Panc1 (cell line): ENCODE data around the gene TBC1D24. TPM values are rescaled to one million over a fixed set of nuclear protein-coding genes. Genes with fewer than 3 reads are reported as not detected.

Experiments
- ATAC-seq: fragments of 200-7000 bp; cut with Tn5 transposase; 2 replicates; pipeline ENCODE4 v1.9.1; 2020; ENCODE audit warnings: mild to moderate bottlenecking, moderate library complexity
- BruUV-seq: library from RNA; stranded (reverse); fragments of 400-500 nt; replicated peaks from 2 replicates; lab custom pipeline; 2021; lab: Mats Ljungman, UMichigan
- CTCF ChIA-PET: fragments of 300-600 bp; sonication (Branson Sonifier 250); formaldehyde crosslinking; loops from one replicate; lab custom pipeline; 2022; ENCODE audit warnings: antibody characterized with exemption; lab: Charles Lee
- POLR2A ChIA-PET: fragments of 300-600 bp; sonication (Branson Sonifier 250); formaldehyde crosslinking; loops from one replicate; lab custom pipeline; 2022; ENCODE audit warnings: antibody characterized with exemption; lab: Charles Lee
- DNase-seq: peaks from one replicate; pipeline ENCODE4 v3.0.0-alpha.2; 2010; ENCODE audit warnings: low read depth, low spot score
- H3K27ac ChIP-seq: 2 replicates; pipeline ENCODE4 v1.5.1; 2011; ENCODE audit warnings: mild to moderate bottlenecking, low read length, inconsistent platforms
- H3K27me3 ChIP-seq: fragments of 200-500 bp; sonication (Bioruptor generic); 2 replicates; pipeline ENCODE4 v1.6.0; 2014; ENCODE audit warnings: low read length, inconsistent platforms; ENCODE audit not compliant: control insufficient read depth, insufficient read depth
- H3K36me3 ChIP-seq: fragments of 200-500 bp; sonication (Bioruptor generic); 2 replicates; pipeline ENCODE4 v1.5.1; 2014; ENCODE audit warnings: inconsistent platforms, mild to moderate bottlenecking, low read length, moderate library complexity; ENCODE audit not compliant: control insufficient read depth, insufficient read depth
- H3K4me1 ChIP-seq: 2 replicates; pipeline ENCODE4 v1.5.1; 2011; ENCODE audit warnings: inconsistent platforms, mild to moderate bottlenecking, low read length, moderate library complexity; ENCODE audit not compliant: control insufficient read depth, insufficient read depth
- H3K4me3 ChIP-seq, 2 experiments: 2 replicates each; pipeline ENCODE4 v1.5.1; 2011 to 2012; ENCODE audit warnings: low read depth in 2 of 2, low read length in 2 of 2, mild to moderate bottlenecking in 2 of 2, inconsistent platforms in 1 of 2, moderate library complexity in 1 of 2
- H3K9me3 ChIP-seq: fragments of 200-500 bp; sonication (Bioruptor generic); 2 replicates; pipeline ENCODE4 v1.5.1; 2014; ENCODE audit warnings: low read depth, mild to moderate bottlenecking, inconsistent platforms, low read length, moderate library complexity; ENCODE audit not compliant: control insufficient read depth, insufficient read depth
- POLR2AphosphoS5 ChIP-seq: IDR thresholded peaks from 2 replicates; pipeline ENCODE4 v1.6.1; 2012; ENCODE audit warnings: mild to moderate bottlenecking, low read depth, low read length, moderate library complexity
- SIN3A ChIP-seq: IDR thresholded peaks from 2 replicates; pipeline ENCODE4 v1.6.1; 2012; ENCODE audit warnings: low read depth, mild to moderate bottlenecking, low read length, moderate library complexity, borderline replicate concordance; ENCODE audit not compliant: insufficient read depth
- TCF7L2 ChIP-seq: IDR thresholded peaks from 2 replicates; pipeline ENCODE4 v1.6.1; 2011; ENCODE audit warnings: mild to moderate bottlenecking, low read depth, low read length, inconsistent platforms
- in situ Hi-C: cut with HindIII; loops from 2 replicates; pipeline ENCODE4 v1.10.0; 2016; ENCODE audit warnings: low sequenced_read_pairs, low pct_unique_long_range_greater_than_20kb
- intact Hi-C: fragments of 100-400 bp; cut with micrococcal nuclease; formaldehyde crosslinking; loops from one replicate; pipeline ENCODE4 v1.10.0; 2022; ENCODE audit not compliant: unreplicated experiment
- total RNA-seq: library from RNA; stranded (reverse); gene quantifications from one replicate; pipeline ENCODE4 v1.2.1, GENCODE V29; 2021; ENCODE audit not compliant: unreplicated experiment
- TF ChIP-seq, protein P1 (sequence below), 2 experiments: IDR thresholded peaks; 2 replicates each; pipeline ENCODE4 v1.6.1; 2011 to 2012; ENCODE audit warnings: low read depth in 2 of 2, control low read depth in 1 of 2, low read length in 1 of 2, mild to moderate bottlenecking in 1 of 2, moderate library complexity in 1 of 2; ENCODE audit not compliant: insufficient read depth in 1 of 2
- TF ChIP-seq, protein P2 (sequence below): fragments of 450-650 bp; IDR thresholded peaks from 2 replicates; pipeline ENCODE4 v1.5.1; 2017; ENCODE audit warnings: mild to moderate bottlenecking

Gene TBC1D24
- total RNA-seq, 1 experiment from 2014 or later: 26.7 TPM

DNA sequence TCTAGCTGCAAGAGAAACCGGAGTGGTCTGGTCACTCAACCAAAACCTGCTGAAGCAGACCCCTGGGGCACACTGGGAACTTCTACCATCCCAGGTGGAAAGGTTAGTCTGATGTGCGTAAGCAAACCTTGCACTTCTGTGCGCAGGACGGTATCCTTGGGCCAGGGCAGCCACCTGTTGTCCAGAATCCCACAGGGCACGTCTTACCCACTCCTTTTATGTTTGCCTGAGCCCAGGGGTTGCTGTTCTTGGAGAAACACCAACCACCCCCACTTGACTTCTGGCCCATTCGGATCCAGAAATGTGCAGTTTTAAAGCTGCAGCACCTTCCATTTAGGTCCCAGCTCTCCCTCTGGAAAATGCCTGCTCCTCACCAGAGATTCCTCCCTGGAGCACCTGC lies 18.7 kb downstream of the TBC1D24 start:
- TF ChIP-seq POLR2AphosphoS5 (no peak), SIN3A (no peak), TCF7L2 (no peak)
- TF ChIP-seq, protein P1, sequence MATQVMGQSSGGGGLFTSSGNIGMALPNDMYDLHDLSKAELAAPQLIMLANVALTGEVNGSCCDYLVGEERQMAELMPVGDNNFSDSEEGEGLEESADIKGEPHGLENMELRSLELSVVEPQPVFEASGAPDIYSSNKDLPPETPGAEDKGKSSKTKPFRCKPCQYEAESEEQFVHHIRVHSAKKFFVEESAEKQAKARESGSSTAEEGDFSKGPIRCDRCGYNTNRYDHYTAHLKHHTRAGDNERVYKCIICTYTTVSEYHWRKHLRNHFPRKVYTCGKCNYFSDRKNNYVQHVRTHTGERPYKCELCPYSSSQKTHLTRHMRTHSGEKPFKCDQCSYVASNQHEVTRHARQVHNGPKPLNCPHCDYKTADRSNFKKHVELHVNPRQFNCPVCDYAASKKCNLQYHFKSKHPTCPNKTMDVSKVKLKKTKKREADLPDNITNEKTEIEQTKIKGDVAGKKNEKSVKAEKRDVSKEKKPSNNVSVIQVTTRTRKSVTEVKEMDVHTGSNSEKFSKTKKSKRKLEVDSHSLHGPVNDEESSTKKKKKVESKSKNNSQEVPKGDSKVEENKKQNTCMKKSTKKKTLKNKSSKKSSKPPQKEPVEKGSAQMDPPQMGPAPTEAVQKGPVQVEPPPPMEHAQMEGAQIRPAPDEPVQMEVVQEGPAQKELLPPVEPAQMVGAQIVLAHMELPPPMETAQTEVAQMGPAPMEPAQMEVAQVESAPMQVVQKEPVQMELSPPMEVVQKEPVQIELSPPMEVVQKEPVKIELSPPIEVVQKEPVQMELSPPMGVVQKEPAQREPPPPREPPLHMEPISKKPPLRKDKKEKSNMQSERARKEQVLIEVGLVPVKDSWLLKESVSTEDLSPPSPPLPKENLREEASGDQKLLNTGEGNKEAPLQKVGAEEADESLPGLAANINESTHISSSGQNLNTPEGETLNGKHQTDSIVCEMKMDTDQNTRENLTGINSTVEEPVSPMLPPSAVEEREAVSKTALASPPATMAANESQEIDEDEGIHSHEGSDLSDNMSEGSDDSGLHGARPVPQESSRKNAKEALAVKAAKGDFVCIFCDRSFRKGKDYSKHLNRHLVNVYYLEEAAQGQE (IDR thresholded peaks at IDR 0.05; ENCODE audit: insufficient read depth in 1 of 2, low read depth in 2 of 2, low read length in 1 of 2): no peak
- TF ChIP-seq, protein P2, sequence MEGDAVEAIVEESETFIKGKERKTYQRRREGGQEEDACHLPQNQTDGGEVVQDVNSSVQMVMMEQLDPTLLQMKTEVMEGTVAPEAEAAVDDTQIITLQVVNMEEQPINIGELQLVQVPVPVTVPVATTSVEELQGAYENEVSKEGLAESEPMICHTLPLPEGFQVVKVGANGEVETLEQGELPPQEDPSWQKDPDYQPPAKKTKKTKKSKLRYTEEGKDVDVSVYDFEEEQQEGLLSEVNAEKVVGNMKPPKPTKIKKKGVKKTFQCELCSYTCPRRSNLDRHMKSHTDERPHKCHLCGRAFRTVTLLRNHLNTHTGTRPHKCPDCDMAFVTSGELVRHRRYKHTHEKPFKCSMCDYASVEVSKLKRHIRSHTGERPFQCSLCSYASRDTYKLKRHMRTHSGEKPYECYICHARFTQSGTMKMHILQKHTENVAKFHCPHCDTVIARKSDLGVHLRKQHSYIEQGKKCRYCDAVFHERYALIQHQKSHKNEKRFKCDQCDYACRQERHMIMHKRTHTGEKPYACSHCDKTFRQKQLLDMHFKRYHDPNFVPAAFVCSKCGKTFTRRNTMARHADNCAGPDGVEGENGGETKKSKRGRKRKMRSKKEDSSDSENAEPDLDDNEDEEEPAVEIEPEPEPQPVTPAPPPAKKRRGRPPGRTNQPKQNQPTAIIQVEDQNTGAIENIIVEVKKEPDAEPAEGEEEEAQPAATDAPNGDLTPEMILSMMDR: no peak
- CTCF ChIA-PET: no interaction called here
- in situ Hi-C loops (no loop called here), intact Hi-C loops (no loop called here)
- ATAC-seq (no peak), DNase-seq (no peak)
- no peaks in the 10 kb centered on the region for H3K9me3 ChIP-seq
- H3K4me3 ChIP-seq: no peak overlapping the region
- H3K27me3 ChIP-seq: no peaks in the 10 kb centered on the region
- no peaks in the 10 kb centered on the region for H3K36me3 ChIP-seq
- no peaks in the 10 kb centered on the region for H3K4me1 ChIP-seq
- POLR2A ChIA-PET: no interaction called here
- H3K27ac ChIP-seq: no peak overlapping the region
- BruUV-seq: no TSS peak

DNA sequence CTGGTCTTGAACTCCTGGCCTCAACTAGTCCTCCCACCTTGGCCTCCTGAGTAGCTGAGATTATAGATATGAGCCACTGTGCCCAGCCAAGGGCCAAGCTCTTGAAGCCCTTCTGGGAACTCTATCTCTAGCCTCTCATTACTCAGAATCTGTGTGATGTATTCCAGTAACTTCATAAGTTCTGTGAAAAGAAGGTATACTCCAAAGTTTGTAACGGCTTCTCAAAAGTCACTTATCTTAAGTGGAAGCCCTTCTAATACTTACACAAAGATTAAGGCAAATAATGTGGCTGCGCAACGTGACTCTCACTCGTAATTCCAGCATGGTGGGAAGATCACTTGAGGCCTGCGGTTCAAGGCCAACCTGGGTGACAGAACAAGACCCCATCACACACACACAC lies 19.7 kb downstream of the TBC1D24 start:
- BruUV-seq: no TSS peak
- intact Hi-C loops (no loop called here), in situ Hi-C loops (no loop called here)

More for the DNA sequence above, 19.7 kb downstream of the TBC1D24 start:
- Histone ChIP-seq H3K27me3 (no peaks in the 10 kb centered on the region), H3K27ac (no peak overlapping the region), H3K4me3 (no peak overlapping the region), H3K9me3 (no peaks in the 10 kb centered on the region), H3K36me3 (no peaks in the 10 kb centered on the region), H3K4me1 (no peaks in the 10 kb centered on the region)
- CTCF ChIA-PET: no interaction called here
- ATAC-seq (no peak), DNase-seq (no peak)
- TF ChIP-seq, protein P1 (IDR thresholded peaks at IDR 0.05; ENCODE audit: insufficient read depth in 1 of 2, low read depth in 2 of 2, low read length in 1 of 2): no peak
- TF ChIP-seq, protein P2: no peak
- no peak for TF ChIP-seq POLR2AphosphoS5
- no peak for TF ChIP-seq TCF7L2
- TF ChIP-seq SIN3A: no peak
- POLR2A ChIA-PET: no interaction called here
